ENCODE data around the gene SHISAL2B.
"Not testable (repeated sequence)": the region's sequence is repeated elsewhere in the genome, so short reads cannot be mapped to it uniquely, and the experiment has no call there.

Gene SHISAL2B

GRCh38 chr5:64700765-64701164 is 10.5 kb downstream of the SHISAL2B start:
- peak; percentile 5 for DNase-seq

DNA sequence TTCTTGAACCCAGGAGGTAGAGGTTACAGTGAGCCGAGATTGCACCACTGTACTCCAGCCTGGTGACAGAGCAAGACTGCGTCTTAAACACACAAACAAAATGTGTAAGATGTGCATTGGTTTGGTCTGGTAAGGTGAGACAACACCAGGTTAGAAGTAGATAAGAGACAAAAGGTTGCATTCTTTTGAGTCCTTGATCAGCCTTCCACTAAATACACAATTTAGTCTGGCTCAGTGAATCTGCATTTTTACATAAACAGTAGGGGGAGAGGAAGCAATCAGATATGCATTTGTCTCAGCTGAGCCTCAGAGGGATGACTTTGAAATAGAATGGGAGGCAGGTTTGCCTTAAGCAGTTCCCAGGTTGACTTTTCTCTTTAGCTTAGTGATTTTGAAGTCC is 15.8 kb downstream of the SHISAL2B start:
- not testable (repeated sequence) for DNase-seq

GRCh38 chr5:64707191-64707590 is 16.9 kb downstream of the SHISAL2B start:
- DNase-seq = no peak

DNA sequence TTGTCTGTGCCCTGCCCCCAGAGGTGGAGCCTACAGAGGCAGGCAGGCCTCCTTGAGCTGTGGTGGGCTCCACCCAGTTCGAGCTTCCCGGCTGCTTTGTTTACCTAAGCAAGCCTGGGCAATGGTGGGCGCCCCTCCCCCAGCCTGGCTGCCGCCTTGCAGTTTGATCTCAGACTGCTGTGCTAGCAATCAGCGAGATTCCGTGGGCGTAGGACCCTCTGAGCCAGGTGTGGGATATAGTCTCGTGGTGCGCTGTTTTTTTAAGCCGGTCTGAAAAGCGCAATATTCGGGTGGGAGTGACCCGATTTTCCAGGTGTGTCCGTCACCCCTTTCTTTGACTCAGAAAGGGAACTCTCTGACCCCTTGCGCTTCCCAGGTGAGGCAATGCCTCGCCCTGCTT is 24.2 kb downstream of the SHISAL2B start:
- DNase-seq = not testable (repeated sequence)

DNA sequence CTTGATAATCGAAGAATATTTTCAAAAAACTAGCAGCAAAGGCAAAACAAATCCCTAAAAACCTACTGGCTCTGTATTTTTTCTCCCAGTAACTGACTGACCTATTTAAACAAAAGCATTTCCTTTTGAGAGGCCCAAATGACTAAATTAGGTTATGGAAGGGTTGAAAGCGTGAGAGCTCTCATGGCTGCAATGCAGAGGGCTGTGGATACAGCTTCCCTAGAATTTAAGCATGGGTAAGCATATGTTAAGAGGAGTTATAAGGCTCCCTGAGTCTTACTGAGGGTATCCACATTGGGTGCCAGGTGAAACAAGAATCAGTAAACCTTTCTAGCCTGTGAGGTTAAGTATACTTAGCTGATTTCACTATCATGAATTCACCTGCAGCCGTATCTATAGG is 32.3 kb downstream of the SHISAL2B start:
- no peak for DNase-seq

DNA sequence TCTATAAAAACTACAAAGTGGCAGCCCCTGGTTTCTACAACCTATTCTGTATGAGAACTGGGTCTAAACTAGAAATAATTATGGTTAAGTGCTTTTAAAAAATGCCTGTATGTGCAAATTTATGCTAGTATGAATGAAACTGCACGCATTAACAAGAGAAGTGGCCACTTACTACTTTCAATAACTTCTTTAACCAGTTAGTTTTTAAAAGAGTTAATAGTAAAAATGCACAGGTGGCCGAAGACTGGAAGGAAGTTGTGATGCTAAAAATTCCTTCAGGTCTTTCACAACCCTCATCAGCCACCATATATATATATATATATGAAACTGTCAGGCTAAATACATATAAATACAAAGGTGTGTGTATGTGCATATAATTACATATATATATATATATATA is 36.8 kb downstream of the SHISAL2B start:
- DNase-seq = no peak

DNA sequence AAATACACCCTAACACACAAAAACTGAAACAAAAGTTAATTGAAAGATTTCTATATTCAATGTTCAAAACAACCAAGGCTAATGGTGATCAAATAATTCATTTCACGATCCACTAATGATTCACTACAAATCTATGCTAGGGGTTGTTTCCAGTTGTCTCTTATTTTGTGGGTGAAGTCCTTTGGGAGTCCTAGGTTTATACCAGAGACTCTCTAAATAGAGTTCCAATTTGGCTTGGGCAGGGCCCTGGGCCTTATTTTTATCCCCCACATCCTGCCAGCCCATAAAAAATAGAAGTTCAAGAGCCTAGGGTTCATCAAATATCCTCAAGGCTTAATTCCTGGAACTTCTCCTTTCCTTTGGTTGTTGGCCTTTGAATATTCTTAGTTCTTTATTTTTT is 52.1 kb downstream of the SHISAL2B start:
- no peak for DNase-seq

DNA sequence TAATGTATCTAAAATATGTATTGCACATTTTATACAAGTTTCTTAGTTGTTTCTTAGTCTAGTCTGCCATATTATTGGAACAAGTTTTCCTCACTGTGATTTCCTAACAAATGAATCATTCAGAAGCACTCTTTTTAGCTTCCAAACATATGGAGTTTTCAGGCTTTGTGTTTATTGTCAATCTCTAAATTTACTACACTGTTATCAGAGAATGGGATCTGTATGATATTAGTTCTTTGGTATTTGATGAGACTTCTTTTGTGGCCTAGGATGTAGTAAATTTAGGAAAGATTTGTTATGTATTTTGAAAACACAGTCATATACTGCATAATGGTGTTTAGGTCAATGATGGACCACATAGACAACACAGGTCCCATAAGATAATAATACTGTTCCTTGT is 52.5 kb downstream of the SHISAL2B start:
- DNase-seq = no peak

GRCh38 chr5:64744914-64745313 is 54.6 kb downstream of the SHISAL2B start:
- DNase-seq = no peak

GRCh38 chr5:64746446-64746845 is 56.1 kb downstream of the SHISAL2B start:
- DNase-seq = no peak

DNA sequence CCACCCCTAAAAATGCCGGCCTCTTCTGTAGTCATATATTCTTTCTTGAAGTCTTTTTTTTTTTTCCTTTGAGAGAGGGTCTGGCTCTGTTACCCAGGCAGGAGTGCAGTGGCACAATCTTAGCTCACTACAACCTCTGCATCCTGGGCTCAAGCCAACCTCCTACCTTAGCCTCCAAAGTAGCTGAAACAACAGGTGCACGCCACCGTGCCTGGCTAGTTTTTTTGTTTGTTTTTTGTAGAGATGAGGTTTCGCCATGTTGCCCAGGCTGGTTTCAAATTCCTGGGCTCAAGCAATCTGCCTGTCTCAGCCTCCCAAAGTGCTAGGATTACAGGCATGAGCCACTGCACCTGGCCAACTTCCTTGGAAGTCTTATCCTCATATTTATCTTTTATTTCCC is 59.1 kb downstream of the SHISAL2B start:
- no peak for DNase-seq

- DNase-seq = no peak
Observed at GRCh38 chr5:64754066-64754465, 63.8 kb downstream of the SHISAL2B start.

DNA sequence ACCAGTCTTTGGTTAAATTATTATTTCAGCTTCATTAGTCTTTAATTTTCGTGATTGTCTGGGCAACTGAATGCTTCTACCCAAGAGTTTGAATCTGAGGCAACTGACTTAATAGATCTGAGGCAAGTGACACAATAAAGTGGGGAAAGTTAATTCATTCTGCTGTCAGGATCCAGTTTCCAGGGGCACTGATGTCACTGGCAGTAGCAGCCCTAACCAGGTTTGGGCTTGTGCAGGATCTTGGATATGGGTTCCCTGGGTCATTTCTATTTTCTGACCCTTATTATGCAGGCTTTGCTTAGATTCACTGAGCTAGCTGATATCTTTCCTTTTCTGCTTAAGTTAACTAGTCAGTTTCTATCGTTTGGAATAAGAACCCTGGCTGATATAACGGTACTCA is 68.6 kb downstream of the SHISAL2B start:
- no peak for DNase-seq

DNA sequence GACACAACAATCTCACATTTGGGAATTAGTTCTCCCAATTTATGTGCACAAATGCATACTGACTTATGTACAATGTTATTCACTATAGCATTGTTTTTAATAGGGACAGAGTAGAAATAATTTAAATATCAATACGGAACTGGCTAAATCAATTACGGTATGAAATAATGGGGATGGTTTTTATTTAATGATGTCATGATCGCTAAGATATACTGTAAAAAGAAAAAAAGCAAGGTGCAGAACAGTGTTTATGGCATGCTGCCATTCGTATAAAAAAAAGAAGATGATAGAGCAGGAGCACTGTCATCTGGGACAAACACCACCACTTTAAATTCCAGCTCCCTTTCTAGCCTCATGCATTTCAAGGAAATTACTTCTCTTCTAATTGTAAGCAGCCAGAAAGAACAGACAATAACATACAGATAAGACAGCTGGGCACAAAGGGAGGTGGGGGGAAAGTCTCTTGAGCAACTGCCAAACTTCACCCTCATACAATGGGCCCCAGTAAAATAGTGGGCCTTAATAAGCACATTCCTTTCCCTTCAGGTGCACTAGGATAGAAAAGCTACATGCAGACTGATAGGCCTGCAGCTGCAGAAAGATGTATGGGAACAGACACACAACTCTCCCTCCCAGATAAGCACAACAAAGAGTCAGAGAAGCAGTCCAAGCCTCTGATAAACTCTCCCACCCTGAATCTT is 69.8 kb downstream of the SHISAL2B start:
- DNase-seq = peak; percentile 23

DNA sequence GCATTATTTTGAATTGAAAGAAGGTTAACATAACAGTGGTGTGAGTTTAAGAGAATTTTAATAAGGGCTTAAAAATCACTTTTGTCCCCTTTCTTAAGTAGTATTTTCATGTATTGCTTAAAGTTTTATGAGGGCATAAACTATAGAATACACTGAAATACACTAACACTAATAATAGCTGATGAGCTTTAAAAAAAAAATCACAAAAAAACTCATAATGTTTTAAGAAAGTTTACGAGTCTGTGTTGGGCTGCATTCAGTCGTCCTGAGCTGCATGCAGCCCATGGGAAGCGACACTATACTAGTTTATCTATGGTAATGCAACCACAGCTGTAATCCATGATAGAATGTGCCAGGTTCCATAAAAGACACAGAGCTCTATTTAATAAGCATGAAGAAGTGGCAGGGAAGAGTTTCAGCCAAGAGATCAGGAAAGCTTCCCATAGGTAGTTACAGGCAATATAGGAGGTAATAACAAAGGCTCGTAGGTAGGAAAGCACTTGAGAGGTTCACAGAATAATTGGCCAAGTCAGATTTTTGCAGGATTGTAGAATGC is 73.7 kb downstream of the SHISAL2B start:
- no peak for DNase-seq

GRCh38 chr5:64765804-64766504 is 75.7 kb downstream of the SHISAL2B start:
- no peak for DNase-seq

GRCh38 chr5:64766941-64767340 is 76.6 kb downstream of the SHISAL2B start:
- no peak for DNase-seq

Measured in eye (tissue), 1 donor.